HG02623 (cell line): ENCODE measurements around the gene PDLIM5.

Experiments used
- ATAC-seq: cut with Tn5 transposase; IDR thresholded peaks from one replicate; pipeline ENCODE4 v1.9.1; 2021; ENCODE audit warnings: moderate library complexity; ENCODE audit not compliant: unreplicated experiment

The PDLIM5 gene

DNA sequence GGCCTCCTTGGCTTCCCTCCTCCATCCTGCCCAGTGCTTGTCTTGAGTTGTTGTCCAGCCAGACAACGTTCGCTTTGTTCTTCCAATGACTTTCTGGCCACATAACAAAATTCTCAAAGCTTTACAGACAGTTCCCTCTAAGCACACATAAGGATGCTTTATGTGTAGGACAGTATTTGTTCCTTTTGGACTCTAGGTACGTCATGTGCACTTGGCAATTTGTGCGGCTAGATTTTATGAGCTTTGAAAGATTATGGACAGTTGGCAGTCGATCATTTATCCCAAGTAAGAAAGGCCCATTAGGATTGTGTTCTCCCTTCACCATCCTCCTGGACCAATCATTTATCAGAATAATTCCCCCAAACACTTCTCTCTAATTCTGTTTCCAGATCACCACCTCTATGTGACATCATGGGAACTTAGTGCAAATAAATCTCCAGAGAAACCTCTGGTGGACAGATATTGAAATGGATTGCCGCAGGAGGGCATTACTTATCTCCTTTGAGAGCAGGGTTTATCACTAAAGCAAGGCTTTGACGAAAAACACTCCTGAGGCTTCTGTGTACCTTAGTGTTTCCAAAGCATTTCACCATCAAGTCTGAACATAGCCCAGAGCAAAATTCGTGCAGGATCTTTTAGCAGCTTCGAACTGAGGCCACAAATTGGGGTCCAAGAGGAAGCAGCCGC, 228.6 kb downstream of the PDLIM5 start:
- ATAC-seq = no peak

DNA sequence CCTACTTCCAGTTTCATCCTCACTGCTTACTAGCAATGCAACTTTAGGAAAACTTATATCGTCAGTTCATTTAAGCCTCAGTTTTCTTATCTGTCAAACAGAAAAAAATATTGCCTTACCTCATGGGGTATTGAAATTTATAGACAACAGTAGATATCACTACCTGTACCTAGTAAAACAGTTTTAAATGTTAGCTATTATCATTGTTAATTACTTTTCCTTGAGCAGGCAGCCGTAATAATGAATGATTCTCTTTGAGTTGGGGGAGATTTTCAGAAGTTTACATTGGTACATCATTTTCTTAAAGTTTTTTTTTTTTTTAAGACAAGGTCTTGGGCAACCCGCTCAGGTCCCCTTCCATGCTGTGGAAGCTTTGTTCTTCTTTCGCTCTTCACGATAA, 234.3 kb downstream of the PDLIM5 start:
- no peak for ATAC-seq

DNA sequence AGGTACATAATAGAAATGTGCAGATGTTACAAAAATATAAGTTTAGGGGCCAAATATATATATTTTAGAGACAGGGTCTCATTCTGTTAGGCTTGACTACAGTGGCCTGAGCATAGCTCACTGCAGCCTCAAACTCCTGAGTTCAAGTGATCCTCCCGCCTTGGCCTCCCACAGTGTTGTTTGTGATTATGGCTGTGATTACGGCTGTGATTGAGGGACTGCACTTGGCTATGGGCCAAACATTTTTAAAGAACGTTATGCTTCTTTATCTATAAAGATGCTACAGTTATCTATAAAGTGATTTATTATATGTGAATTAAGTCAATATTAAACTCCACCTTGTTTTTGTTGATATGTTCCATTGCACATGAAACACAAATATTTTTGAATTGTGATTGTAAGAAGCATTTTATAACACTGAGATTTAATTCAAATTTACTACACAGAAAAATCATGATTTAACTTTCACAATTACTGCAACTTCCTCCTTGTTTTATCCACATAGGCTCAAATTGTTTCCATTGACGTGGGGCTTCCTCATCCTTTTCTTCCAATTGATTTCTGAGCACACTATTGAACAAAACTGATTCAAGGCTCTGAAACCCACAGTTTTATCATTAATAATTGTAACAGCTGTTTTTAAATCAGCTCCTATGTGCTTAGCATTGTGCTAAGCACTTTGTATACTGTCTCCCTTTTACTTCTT, 237.6 kb downstream of the PDLIM5 start:
- no peak for ATAC-seq

DNA sequence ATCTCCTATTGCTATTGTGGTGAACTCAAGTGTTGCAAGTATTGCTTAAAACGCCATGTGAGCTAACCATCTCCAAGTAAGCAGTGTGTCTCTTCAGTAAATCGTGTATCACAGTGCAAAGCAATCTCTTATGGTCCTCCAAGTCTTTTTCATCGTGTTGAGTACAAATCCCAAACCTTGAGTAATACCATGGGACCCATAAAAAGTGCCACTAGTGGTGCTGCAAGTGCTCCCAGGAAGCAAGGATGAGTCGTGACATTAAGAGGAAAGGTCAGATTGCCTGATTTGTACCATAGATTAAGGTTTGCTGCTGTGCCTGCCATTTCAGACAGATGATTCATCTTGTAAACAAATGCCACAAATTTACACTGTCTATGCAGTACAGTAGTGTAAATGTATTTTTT, 239.1 kb downstream of the PDLIM5 start:
- ATAC-seq = no peak

DNA sequence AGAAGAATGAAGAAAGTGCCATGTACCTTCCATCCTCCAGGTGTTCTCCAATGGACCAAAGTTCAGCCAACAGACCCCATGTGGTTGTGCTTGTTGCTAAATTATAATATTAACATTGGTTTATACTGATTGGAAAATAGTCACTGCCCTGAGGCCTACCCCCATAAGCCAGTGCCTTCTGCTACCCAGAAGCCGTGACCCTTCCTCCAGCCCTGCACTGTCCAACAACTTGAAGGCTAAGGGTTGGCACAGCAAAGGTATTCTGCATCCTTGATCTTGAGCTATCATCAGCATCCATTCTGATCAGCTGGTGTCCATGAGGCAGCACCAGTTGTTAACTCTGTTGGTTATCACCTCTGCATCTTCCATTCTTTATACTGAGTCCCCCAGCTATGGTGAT, 239.8 kb downstream of the PDLIM5 start:
- no peak for ATAC-seq

DNA sequence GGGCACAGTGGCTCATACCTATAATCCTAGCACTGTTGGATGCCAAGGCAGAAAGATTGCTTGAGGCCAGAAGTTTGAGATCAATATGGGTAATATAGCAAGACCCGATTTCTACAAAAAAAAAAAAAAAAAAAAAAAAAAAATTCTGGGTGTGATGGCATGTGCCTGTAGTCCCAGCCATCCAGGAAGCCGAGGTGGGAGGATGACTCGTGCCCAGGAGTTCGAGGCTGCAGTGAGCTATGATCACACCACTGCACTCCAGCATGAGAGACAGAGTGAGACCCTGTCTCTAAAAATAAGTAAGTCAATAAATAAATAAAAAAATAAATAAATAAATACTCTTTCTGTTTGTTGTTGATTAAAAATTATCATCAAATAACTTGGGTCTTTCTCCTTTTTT, 243.6 kb downstream of the PDLIM5 start:
- ATAC-seq = no peak

DNA sequence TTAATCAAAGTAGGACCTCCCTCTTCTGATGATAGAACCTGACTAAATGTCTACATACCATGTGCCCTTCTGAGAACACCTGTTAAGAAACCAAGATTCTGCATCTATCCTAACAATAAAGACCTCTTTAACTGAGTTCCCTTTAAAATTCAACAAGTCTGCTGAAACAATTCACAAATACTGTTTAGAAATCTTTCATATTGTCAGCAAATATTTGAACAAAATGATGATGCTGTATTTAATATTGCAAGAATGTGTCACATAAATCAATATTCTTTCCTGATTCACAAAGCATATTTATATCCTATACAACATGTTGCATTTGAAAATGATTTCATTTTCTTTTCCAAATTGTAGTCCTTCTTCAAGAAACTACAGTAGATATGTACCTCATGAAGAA, 246.4 kb downstream of the PDLIM5 start:
- no peak for ATAC-seq

DNA sequence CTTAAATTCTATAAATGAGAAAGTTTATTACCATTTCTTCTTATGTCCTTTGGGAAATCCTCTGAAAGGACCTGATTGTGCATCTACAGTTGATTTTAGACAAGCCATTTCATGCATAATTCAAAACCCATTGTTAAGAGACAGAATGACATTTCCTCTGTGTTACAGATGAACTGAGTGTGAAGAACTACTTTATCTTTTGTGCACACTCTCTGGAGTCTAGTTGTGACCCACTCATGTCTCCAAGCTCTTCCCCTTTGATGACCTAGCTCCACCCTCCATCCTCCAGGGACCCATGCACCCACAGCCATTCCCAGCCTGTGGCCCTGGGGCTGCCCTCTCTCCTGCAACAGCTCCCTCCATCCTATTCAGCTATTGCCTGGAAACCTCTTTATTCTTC, 248.6 kb downstream of the PDLIM5 start:
- ATAC-seq = no peak

DNA sequence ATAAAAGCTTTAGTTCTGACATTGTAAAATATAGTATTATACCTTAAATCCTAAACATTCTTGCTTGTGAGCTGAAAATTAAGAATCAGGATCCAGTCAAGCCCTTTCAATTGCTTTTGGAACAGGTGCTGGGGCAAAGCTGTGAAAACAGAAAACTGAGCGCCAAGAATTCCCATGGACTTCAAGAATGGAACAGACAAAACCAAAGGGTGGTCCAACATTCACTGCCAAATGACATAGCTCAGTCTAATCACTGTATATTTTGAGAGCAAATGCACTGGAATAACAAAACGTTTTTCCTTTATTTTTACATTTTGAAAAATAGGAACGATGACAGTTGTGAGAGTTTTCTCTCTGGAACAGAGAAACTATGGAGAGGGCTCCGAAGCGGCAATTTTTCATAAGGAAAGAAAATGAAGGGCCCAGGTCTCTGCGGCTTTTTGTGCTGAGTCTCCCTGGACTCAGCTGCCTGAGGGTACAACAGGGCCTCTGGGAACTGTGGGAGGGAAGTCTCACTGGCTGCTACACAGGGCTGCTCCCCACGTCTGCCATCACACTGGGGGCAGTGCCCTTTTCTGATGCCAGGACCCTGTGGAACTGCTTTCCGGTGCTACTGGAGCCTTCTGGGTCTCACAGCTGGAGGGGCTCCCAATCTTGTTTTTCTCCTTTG, 250.0 kb downstream of the PDLIM5 start:
- no peak for ATAC-seq

DNA sequence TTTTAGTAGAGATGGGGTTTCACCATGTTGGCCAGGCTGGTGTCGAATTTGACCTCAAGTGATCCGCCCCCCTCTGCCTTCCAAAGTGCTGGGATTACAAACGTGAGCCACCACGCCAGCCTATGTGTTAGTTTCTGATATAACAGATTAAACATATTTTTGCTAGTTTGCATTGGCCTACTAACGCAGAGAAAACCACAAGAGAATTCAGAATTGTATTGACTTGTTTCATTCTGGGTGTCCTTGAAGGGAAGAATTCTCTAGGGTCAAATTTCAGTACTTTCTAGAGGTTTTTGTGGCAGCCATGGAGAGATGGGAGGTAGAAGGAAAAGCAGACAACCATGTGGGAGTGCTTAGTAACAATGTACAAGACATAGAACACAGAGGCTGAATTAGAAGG, 259.9 kb downstream of the PDLIM5 start:
- ATAC-seq = no peak

DNA sequence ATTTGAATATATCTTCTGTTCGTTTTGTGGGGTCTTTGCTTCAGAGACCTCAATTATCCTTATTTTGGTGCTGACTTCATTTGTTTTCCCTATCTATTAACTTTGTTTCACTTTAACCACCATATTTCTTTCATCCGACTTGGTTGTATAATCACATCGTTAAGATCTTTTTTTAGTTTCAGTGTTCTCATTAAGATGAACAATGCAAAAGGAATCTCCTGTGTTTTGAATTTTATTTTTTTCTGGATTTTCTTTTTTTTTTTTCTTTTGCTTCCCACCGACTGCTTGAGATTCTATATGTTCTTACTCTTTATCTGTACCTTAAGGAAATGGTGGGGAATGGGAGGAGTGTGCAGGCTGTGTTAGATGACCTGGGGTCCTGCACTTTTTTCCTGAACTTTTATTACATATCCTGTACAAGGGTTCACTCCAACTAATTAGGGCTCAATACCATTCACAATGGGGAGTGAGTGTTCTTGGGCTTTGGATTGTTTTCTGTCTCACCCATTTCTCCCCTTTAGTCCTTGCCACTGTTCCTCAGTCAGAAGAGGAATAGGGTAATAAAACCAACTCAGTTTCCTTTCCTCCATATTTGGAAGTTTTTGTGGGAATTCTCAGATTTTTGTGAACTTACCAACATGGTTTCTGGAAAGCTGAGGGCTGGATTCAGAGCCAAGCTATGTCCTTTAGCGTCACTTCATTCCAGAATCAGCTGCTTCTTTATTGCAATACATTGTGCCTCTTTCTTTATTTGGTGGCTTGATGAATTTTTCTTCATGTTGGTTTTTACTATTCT, 262.8 kb downstream of the PDLIM5 start:
- ATAC-seq = no peak

DNA sequence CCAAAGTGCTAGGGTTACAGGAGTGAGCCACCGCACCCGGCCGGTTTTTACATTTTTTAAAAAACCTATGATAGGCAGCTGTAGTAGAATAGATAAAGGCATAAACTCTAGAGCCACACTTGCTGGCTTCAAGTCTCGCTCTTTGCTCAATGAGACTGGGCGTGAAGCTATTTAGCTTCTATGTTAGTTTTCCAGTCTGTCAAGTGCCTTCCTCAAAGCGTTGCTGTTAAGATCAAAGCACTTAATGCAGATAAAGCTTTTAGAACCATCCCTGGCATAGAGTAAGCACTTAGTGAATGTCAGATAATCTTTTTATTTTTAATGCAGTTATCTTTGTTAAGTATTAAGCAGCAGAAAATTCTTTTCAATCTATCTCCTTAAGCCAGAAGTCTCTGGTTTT, 264.0 kb downstream of the PDLIM5 start:
- no peak for ATAC-seq
